GM19239 (cell line): Measurements from ENCODE around the gene GTPBP1.
A peak's percentile ranks its signal among the peaks of the same experiment; 100 is the strongest.

ENCODE experiments used
- DNase-seq: peaks from one replicate; pipeline ENCODE4 v3.0.0; 2011; ENCODE audit warnings: low spot score; ENCODE audit not compliant: insufficient read length
- FAIRE-seq: peaks from 2 replicates; lab custom pipeline; 2011; peaks lifted over from hg19 to GRCh38; lab: Jason Lieb, UNC

The GTPBP1 gene

GRCh38 chr22:38700789-38701628 lies 4.7 kb upstream of the GTPBP1 start, which contains the start of gene JOSD1:
Gene JOSD1, minus strand, starts transcription at chr22:38700943. Its CDS starts 956 bp downstream, at chr22:38699987.
- peak; percentile 83 for DNase-seq
- peak; percentile 87 for FAIRE-seq

GRCh38 chr22:38704654-38705234 lies 1.0 kb upstream of the GTPBP1 start:
- FAIRE-seq (peak; percentile 11), DNase-seq (no peak)

GRCh38 chr22:38706101-38706900 lies 557 bp downstream of the GTPBP1 start:
- no peak for DNase-seq
- FAIRE-seq: peak; percentile 71

- FAIRE-seq: no peak
- DNase-seq: no peak
These were observed 1.1 kb downstream of the GTPBP1 start for GRCh38 chr22:38706901-38707195.

- DNase-seq (no peak), FAIRE-seq (peak; percentile 53)
These were observed 1.6 kb downstream of the GTPBP1 start for GRCh38 chr22:38707346-38707745.

- FAIRE-seq: no peak
- no peak for DNase-seq
These were observed 2.2 kb downstream of the GTPBP1 start for GRCh38 chr22:38707984-38708383.

GRCh38 chr22:38709306-38709705 lies 3.6 kb downstream of the GTPBP1 start:
- FAIRE-seq: peak; percentile 74
- no peak for DNase-seq

GRCh38 chr22:38710351-38710750 lies 4.6 kb downstream of the GTPBP1 start:
- FAIRE-seq (no peak), DNase-seq (no peak)

- no peak for DNase-seq
These were observed 5.1 kb downstream of the GTPBP1 start for GRCh38 chr22:38710866-38711265.

GRCh38 chr22:38712486-38713207 lies 6.9 kb downstream of the GTPBP1 start:
- DNase-seq (no peak), FAIRE-seq (no peak)

More at GRCh38 chr22:38710866-38711265, 5.1 kb downstream of the GTPBP1 start:
- FAIRE-seq: no peak

- no peak for DNase-seq
- FAIRE-seq: no peak
These were observed 8.2 kb downstream of the GTPBP1 start for GRCh38 chr22:38713921-38714320.

GRCh38 chr22:38715176-38715764 lies 9.5 kb downstream of the GTPBP1 start:
- DNase-seq (no peak), FAIRE-seq (no peak)

- no peak for DNase-seq
- no peak for FAIRE-seq
These were observed 10.1 kb downstream of the GTPBP1 start for GRCh38 chr22:38715852-38716251.

- no peak for DNase-seq
- FAIRE-seq: no peak
These were observed 10.5 kb downstream of the GTPBP1 start for GRCh38 chr22:38716271-38716670.

- DNase-seq (no peak), FAIRE-seq (no peak)
These were observed 11.1 kb downstream of the GTPBP1 start for GRCh38 chr22:38716826-38717225.

GRCh38 chr22:38717244-38717643 lies 11.5 kb downstream of the GTPBP1 start:
- FAIRE-seq: no peak

GRCh38 chr22:38718414-38718813 lies 12.7 kb downstream of the GTPBP1 start:
- FAIRE-seq (no peak), DNase-seq (no peak)

More at GRCh38 chr22:38717244-38717643, 11.5 kb downstream of the GTPBP1 start:
- DNase-seq: no peak

- no peak for DNase-seq
- no peak for FAIRE-seq
These were observed 13.5 kb downstream of the GTPBP1 start for GRCh38 chr22:38719196-38719595.

GRCh38 chr22:38720350-38720749 lies 14.6 kb downstream of the GTPBP1 start:
- DNase-seq (no peak), FAIRE-seq (no peak)

- DNase-seq (no peak), FAIRE-seq (no peak)
These were observed 15.8 kb downstream of the GTPBP1 start for GRCh38 chr22:38721551-38721950.
